WTC11 (cell line): ENCODE results near the gene FGF13.

Experiments
- CREB1 ChIP-seq: sonication (generic); formaldehyde crosslinking; IDR thresholded peaks from 2 replicates; pipeline ENCODE4 v1.8.0; 2023; ENCODE audit warnings: mild to moderate bottlenecking, missing genetic modification reagents
- CREM ChIP-seq: sonication (generic); formaldehyde crosslinking; IDR thresholded peaks from 2 replicates; pipeline ENCODE4 v1.8.1; 2022; ENCODE audit warnings: mild to moderate bottlenecking, missing genetic modification reagents, moderate library complexity
- CTCF ChIP-seq: fragments of 200-600 bp; IDR thresholded peaks from 2 replicates; pipeline ENCODE4 v1.8.0; 2022; ENCODE audit warnings: antibody characterized with exemption
- E2F1 ChIP-seq: sonication (generic); formaldehyde crosslinking; IDR thresholded peaks from 2 replicates; pipeline ENCODE4 v1.8.0; 2022; ENCODE audit warnings: mild to moderate bottlenecking, missing genetic modification reagents
- ESRRA ChIP-seq: sonication (generic); formaldehyde crosslinking; IDR thresholded peaks from 2 replicates; pipeline ENCODE4 v1.8.1; 2022; ENCODE audit warnings: mild to moderate bottlenecking, missing genetic modification reagents, borderline replicate concordance
- MAX ChIP-seq: sonication (generic); formaldehyde crosslinking; IDR thresholded peaks from 2 replicates; pipeline ENCODE4 v1.8.0; 2022; ENCODE audit warnings: mild to moderate bottlenecking, missing genetic modification reagents
- PREB ChIP-seq: sonication (generic); formaldehyde crosslinking; IDR thresholded peaks from 2 replicates; pipeline ENCODE4 v1.8.1; 2022; ENCODE audit warnings: mild to moderate bottlenecking, missing genetic modification reagents, moderate library complexity, borderline replicate concordance
- TEAD1 ChIP-seq: sonication (generic); formaldehyde crosslinking; IDR thresholded peaks from 2 replicates; pipeline ENCODE4 v1.8.0; 2022; ENCODE audit warnings: mild to moderate bottlenecking, missing genetic modification reagents
- USF1 ChIP-seq: sonication (generic); formaldehyde crosslinking; IDR thresholded peaks from 2 replicates; pipeline ENCODE4 v1.8.0; 2022; ENCODE audit warnings: mild to moderate bottlenecking, missing genetic modification reagents
- USF2 ChIP-seq: sonication (generic); formaldehyde crosslinking; IDR thresholded peaks from 2 replicates; pipeline ENCODE4 v1.8.1; 2023; ENCODE audit warnings: mild to moderate bottlenecking, missing genetic modification reagents, moderate library complexity
- ZNF281 ChIP-seq: sonication (generic); formaldehyde crosslinking; IDR thresholded peaks from 2 replicates; pipeline ENCODE4 v1.8.0; 2023; ENCODE audit warnings: mild to moderate bottlenecking, missing genetic modification reagents
- ZNF423 ChIP-seq: fragments of 250-450 bp; sonication (Bioruptor Pico); IDR thresholded peaks from 2 replicates; pipeline ENCODE4 v2.1.2; 2022; ENCODE audit warnings: mild to moderate bottlenecking, moderate library complexity
- ZNF512 ChIP-seq: sonication (generic); formaldehyde crosslinking; IDR thresholded peaks from 2 replicates; pipeline ENCODE4 v1.8.1; 2022; ENCODE audit warnings: missing genetic modification reagents, borderline replicate concordance

GRCh38 chrX:138704596-138704995 lies 6.9 kb downstream of the FGF13 start:
- TF ChIP-seq TEAD1 (CRISPR knock-in tag) (no peak), CTCF (no peak), MAX (CRISPR knock-in tag) (no peak), USF2 (CRISPR knock-in tag) (no peak), ZNF423 (no peak), ZNF281 (CRISPR knock-in tag) (no peak), ZNF512 (CRISPR knock-in tag) (no peak), CREB1 (CRISPR knock-in tag) (no peak), USF1 (no peak), CREM (CRISPR knock-in tag) (no peak), PREB (CRISPR knock-in tag) (no peak), ESRRA (CRISPR knock-in tag) (no peak), E2F1 (CRISPR knock-in tag) (no peak)
